ENCODE measurements around the gene GAB2.

The GAB2 gene

GRCh38 chr11:78171951-78172350 lies 245.7 kb downstream of the GAB2 start:
- no peak for DNase-seq

- DNase-seq: no peak
Observed at GRCh38 chr11:78170874-78171549, 246.6 kb downstream of the GAB2 start.

GRCh38 chr11:78170413-78170812 lies 247.2 kb downstream of the GAB2 start:
- DNase-seq: no peak

GRCh38 chr11:78168539-78169477 lies 248.8 kb downstream of the GAB2 start:
- no peak for DNase-seq

GRCh38 chr11:78166855-78167469 lies 250.7 kb downstream of the GAB2 start:
- no peak for DNase-seq

Data from KG1 (cell line).